Stimulated activated CD8-positive, alpha-beta memory T cell treated with anti-CD3 and anti-CD28 coated beads, Interleukin-4, amount 100 ng/mL, for 4 hours (primary cell): ENCODE results near the gene BDH1.
"Not testable (repeated sequence)": the region's sequence is repeated elsewhere in the genome, so short reads cannot be mapped to it uniquely, and the experiment has no call there.

ENCODE experiments used
- DNase-seq, 2 donors: peaks; one replicate each; pipeline ENCODE4 v3.0.0-alpha.2; 2020; ENCODE audit warnings: low read depth in 2 of 2, low spot score in 1 of 2

The BDH1 gene, protein sequence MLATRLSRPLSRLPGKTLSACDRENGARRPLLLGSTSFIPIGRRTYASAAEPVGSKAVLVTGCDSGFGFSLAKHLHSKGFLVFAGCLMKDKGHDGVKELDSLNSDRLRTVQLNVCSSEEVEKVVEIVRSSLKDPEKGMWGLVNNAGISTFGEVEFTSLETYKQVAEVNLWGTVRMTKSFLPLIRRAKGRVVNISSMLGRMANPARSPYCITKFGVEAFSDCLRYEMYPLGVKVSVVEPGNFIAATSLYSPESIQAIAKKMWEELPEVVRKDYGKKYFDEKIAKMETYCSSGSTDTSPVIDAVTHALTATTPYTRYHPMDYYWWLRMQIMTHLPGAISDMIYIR

DNA sequence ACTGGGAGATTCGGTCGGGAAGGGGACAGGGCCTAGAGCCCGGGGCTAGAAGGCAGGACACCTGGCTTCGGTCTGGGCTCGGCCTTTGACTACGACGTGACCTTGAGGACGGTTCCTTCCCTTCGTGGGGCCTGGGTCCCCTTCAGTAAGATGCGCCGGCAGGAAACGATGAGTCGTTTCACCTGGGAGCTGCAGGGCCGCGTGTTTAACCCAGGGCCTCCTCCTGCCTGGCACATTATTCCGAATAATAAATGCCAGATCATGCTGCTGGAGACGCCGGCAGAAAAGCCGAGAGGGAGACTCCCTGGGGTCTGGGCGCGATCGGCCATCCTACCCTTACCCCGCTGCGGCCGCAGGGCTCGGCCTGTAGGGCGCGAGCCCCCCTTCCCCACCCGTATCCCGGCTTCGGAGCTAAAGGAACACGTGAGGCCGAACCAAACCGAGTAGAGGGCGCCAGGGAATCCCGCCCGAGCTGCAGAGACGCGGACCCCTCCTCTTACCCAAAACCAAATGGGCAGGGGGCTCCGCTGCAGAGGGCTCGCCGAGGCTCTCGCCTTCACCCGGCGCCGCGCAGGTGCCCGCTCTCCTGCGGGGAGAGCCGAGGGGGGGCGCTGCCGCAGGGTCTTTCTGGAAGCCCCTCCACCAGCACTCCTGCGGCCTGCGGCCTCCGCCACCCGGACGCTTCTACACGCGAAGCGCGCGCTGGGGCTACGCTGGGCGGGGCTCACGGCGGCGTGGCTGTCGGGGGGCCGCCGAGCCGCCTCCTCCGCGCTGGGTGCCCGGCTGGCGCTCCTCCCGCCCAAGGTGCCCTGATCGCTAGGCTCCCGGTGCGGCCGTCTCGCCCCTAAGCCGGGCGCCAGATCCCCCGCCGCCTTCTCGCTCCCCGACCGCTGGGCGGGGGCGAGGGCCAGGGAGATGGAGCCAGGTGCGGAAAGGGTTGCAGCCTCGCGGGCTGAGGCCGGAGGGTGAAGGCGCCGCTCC is at the start of gene BDH1:
Gene BDH1, minus strand, starts transcription at position 688 of the 981 bp plus-strand sequence. CDS start 9,525 bp downstream, outside the sequence.
- DNase-seq = peak; percentile 10 to 28

DNA sequence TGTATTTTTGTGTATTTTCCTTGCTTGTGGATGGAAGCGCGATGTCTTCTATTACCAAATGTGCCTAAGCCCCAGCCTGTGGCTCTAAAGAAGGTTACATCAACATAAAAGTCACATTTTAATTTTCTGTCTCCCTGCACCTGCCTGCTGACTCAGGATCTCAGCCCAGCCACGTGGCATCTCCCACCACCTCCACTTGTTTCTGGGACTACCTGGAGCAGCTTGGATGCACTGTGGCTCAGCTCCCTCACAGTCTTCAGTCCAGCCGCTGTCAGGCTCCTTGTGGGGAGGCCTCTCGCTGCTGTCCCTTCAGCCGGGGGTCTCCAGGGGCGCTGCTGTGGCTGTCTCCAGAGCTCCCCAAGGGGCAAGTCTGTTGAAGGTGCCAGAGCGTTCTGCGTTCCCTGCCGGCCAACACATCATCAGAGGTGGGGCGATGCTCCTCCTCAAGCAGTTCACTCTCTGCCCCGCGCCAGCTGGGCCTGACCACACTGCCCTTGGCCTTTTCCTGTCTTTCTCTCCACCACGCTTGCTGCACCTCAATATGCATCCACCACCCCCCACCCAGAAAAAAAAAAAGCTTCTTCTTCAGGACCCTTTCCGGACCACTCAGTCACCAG is 47.7 kb upstream of the BDH1 start:
- DNase-seq = no peak

DNA sequence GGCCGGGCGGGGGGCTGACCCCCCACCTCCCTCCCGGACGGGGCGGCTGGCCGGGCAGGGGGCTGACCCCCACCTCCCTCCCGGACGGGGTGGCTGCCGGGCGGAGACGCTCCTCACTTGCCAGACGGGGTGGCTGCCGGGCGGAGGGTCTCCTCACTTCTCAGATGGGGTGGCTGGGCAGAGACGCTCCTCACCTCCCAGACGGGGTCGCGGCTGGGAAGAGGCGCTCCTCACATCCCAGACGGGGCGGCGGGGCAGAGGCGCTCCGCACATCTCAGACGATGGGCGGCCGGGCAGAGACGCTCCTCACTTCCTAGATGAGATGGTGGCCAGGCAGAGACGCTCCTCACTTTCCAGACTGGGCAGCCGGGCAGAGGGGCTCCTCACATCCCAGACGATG is 46.6 kb upstream of the BDH1 start:
- not testable (repeated sequence) for DNase-seq

DNA sequence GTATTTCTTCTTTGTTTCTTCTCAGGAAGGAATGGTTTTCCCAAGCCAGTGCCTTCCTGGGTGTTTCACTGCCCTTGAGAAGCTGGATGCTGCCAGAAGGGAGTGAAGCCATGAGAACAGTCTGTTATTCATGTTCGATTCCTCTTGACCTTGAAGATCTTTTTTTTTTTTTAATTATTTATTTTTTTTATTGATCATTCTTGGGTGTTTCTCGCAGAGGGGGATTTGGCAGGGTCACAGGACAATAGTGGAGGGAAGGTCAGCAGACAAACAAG is 45.7 kb upstream of the BDH1 start:
- DNase-seq = not testable (repeated sequence)

DNA sequence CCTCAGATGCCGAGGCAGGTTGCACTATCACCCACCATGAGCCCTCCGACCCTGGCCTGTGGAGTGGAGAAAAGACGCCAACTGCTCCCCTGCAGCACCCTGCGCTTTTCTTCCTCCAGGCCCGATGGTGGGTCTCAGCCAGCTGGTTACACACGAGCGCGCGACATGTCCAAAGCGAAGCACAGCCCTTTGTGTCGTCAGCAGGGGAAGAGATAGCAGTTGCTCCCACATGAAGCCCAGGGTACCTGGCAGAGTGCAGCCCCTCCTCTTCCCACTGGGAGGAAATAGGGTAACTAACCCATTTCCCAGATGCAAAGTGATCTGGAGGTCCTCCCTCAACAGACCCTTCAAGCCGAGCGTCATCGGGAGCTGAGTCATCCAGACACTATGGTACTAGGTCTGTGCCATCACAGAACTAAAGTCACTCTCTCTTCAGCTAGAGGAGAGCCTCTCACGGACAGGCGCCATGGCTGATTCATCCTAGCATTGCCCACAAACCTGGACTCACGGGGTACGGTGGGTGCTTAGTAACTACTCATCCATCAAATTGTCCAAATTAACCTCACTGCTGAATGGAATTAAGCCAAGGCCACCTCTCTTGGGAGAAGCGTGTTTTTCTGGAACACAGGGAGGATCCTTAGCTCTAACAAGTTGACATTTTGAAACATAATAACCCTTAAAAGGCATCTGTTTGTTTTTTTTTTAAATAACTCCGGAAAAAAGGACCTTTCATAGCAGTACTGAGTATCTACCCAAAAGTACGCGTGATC is 45.2 kb upstream of the BDH1 start:
- no peak for DNase-seq

DNA sequence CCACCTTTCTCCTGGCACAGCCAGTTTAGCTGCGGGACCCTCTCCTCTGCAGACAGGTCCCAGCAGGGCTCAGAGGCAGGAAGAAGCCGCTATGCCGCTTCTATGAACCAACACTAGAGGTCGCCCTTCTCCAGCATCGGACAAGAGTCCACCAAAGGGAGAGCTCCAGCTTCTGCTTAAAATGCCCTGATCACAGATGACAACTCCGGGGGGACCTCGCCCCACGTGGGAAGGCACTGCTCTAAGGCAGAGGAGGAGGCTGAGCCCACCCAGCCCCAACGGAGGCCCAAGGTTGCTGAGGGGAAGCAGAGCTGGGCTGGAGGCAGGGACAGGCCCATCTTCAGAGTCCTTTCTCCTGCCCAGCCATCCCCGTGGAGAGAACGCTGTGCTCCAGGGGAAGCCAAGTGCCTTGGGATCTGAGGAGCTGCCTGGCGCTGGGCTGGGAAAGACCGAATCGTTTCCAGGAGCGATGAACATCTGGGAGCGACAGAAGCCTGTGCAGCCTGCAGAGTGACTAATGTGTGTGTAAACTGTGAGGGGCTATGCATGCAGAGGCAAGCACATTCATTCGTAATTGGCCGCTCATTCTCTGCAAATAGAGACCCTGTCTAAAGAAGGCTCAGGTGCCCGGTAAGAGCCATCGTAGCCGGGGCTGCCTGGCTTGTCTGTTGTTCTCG is 43.5 kb upstream of the BDH1 start:
- peak; percentile 48 to 52 for DNase-seq

DNA sequence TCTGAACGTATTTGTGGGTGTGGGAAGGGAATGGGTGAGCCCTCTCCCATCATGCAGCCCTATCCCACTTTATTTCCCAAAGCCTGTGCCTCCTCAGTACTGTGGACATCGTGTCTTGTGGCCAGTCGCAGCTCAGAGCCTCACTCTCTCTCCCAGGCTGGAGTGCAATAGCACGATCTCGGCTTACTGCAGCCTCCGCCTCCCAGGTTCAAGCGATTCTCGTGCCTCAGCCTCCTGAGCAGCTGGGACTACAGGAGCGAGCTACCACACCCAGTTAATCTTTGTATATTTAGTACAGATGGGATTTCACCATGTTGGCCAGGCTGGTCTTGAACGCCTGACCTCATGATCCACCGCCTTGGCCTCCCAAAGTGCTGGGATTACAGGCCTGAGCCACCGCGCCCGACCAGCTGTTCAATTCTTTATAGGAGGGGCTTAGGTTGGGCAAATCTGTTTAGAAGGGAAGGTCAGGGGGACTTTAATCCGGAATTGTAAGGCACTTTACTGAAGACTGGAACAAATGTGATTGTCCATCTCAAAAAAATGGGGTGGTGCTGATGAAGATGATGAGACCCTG is 42.7 kb upstream of the BDH1 start:
- no peak for DNase-seq

DNA sequence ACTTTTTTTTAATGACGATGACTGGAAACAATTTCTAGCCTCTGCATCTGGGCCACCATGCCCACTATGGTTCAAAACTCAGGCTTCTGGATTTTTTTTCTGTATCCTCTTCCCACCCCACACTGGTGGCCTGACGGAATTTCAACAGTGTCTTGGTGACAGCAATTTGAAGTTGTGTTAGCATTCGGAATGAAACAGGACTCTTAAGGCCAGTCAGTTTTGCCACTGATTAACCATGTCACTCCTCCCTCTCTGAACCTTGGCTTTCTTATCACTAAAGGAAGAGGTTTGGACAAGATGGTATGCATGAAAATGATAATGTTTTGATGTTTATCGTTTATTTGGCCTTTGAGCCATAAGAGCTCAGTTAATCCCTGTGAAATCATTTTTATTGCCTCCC is 41.6 kb upstream of the BDH1 start:
- no peak for DNase-seq

DNA sequence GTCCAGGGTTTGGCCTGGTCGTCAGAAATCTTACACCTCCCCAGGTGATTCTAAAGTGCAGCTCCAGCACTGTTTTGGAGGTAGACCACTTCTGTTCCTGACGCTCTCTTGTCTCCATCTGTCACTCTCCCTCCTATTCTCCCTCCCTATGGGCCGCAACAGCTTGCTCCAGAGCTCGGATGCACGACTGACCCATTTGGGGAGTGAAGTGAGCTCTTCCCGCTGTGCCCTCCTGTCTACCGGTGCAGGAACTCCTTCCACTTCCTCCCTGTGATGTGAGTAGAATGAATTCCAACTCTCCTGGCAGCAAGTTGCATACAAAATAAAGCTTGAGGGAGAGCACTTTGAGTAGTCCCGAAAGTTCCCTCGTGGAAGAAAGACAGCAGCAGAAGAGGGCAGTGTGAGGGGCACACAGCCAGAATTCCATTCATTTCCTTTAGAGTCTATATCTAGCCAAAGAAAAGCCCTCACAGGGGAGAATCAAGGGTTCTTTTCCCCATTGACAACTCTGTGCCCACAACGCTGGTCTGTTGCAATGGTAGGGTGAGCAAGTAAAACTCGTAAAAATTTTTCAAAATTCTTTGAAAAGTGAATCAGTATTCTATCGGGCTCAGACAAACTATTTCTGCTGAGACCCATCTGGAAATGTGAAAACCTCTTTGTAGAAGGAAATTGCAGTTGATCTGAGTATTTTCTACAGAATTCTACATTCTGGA is 39.9 kb upstream of the BDH1 start:
- no peak for DNase-seq

DNA sequence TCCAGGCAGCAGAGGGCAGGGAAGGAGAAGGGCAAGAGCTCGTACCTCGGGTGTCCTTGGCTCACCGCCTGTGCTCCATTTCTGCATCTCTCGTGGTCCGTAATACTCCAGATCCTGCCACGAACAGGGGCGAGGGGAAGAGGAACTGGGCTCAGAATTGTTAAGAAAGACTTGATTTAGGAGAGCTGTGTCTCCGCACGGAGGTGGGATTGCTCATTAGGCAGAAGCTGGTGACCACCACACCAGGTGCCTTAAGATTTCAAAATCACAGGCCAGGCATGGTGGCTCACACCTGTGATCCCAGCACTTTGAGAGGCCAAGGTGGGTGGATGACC is 37.2 kb upstream of the BDH1 start:
- DNase-seq = no peak

DNA sequence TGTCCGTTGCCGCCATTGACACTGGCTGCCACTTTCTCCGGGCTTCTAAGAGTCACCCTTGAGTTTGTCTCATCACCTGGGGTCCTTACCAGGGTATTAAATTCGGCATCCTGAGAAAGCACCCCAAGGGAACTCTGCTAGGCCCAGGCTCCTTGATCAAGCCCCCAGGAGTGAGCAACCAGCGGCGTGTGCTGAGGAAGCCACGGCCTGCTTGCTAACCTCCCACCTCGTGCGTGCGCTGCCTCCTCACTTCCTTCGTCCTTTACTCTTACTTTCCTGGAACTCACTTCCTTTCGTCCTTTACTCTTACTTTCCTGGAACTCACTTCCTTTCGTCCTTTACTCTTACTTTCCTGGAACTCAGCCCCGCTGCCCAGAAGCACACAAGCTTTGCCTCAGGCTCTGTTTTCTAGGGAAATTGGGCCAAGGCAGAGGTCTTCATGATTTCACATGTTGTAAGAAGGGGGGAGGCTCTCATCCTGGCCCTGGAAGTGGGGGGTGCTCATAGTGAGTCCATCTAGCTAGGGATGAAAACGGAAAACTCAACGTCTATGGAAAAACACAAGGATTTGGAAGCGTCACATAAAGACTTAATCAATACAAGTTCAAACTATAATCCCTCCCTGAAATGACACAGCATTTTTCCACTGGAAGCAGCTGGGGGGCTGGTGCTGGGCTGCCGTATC is 36.7 kb upstream of the BDH1 start:
- DNase-seq = no peak

DNA sequence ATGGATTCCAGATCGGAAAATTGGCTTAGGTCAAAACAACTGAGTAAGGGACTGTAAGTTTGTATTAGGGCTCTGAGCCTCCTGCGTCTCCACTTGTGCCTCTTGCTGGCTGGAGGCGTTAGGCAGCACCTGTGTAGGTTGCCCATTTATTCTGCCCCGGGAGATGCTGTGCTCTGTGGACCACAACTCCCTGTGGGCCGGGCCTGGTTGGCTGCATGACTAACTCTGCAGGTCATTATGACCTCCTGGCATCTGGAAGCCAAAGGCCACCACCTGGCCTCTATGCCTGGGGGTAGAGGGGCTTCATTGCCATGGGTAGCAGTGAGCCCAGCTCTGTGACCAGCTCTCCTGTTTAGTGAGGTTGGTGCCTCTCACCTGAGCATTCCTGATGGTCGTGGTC is 36.0 kb upstream of the BDH1 start:
- no peak for DNase-seq

DNA sequence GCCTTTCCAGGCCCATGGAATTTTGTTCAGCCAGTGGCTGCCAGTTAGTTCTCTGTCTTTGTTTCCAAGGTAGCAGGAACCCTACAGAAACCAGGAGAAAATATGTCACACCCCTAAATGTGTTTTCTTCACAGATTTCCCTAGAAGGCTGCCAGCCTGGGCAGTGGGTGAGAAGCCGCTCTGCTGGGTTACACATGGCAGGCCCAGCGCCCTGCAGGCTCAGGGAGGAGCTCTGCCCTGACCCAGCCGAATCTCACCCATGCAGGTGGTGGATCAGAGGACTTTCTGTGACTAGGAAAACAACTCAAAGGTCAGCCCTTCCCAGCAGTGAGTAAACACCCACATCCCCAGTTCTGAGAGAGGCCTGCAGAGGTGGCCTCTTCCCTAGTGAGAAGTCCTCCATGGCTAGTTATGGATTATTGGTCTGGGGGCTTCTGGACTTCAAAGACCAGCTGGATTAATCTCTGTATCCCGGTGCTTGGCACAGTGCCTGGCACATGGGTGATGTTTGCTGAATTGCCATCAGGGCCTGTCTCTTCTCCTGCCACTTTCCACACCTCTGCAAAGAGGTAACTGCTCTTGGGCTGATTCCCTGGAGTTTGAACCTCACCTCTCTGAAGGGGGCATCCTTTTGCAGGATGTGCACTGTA is 34.7 kb upstream of the BDH1 start:
- DNase-seq = no peak

DNA sequence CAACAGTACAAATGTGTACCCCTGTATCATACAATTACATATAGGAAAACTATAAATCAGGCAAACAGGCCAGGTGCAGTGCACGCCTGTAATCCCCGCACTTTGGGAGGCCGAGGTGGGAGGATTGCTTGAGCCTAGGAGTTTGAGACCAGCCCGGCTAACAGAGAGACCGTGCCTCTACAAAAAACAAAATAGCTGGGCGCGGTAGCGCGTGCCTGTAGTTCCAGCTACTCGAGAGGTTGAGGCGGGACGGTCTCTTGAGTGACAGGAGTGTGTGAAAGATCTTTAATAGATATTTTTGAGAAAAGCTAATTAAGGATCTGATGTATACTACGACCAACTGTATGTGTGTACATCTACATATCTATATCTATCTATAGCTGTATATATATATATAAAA is 33.8 kb upstream of the BDH1 start:
- DNase-seq = no peak

DNA sequence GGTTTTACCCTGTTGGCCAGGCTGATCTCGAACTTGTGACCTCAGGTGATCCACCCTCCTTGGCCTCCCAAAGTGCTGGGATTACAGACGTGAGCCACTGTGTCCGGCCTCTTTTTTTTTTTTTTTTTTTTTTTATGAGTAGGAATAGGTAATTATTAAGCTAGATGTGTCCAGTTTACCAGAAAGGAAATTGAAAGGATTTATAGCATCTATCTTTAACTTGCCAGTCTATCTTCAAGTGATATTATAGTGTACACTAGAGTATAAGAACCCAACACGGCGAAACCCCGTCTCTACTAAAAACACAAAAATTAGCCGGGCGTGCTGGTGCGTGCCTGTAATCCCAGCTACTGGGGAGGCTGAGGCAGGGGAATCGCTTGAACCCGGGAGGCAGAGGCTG is 31.0 kb upstream of the BDH1 start:
- not testable (repeated sequence) for DNase-seq

DNA sequence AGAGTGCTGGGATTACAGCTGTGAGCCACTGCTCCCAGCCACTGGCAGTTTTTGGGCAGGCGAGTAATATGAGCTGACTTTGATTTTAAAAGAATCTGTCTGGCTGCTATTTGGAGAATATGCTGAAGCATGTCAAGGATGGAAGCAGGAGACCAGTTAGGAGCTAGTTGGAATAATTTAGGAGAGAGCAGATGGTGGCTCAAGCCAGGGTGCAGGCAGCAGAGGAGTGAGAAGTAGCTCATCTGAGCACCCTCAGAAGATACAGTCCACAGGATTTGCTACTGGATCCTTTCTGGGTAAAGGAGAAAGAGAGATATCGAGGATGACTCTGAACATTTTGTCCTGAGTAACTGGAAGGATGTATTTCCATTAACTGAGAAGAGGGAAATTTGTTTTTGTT is 30.4 kb upstream of the BDH1 start:
- DNase-seq = no peak

DNA sequence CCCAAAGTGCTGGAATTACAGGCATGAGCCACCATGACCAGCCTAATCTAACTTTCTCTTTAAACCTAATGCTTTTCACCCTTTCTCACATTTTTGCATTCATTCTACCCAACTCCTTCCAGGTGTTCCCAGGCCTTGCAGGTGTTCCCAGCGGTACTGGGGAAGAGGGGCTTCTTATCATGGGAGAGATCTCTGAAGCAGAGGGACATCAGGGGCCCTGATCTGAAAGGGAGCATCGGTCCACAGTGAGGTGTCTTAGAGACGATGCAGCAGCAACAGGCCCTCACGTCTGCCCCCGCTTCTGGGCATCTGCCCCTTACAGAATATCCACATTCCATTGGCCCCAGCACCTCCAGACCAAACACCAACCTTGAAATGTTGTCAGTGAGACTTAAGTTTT is 29.0 kb upstream of the BDH1 start:
- no peak for DNase-seq

DNA sequence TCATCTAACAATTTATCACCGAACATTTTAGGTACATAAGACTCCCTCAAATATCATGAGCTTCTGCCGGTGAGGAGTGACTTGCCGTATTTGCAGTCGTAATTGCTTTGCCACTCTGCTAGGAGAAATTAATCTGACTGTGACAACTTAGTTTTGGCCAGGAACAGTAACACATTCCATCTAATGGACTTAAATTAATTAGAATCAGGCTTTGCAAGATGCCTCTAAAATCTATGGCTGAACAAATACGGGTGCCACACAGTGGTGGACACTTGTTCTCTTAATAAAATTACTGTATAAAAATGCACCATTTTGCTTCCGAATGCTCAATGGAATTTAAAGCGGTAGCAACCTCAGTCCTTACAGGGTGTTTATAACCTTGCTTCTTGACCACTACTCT is 27.6 kb upstream of the BDH1 start:
- no peak for DNase-seq

DNA sequence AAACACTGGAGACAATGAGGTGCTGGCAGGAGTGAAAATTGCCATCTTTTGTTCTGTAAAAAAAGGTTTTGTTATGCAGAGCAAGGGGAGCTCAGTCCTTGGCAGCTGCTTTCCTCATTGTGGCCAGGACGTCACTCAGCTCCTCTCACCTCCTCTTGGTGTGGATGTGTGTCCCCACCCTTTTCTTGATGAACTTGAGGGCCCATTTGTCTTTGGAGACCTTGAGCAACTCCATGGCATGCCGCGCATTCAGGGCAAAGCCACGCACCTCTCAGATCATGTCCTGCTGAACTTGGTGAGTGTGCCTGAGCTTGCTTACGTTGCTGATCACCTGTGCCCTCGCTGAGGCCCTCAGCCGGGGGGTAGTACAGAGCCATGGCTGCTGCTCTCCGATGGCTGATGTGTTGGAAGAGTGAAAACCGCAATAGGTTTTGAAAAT is 24.5 kb upstream of the BDH1 start:
- DNase-seq = no peak
